Superior temporal gyrus (tissue), 1 donor: ENCODE data around the gene CCT6A.
A peak's percentile ranks its signal among the peaks of the same experiment; 100 is the strongest.
"Not testable (repeated sequence)": the region's sequence is repeated elsewhere in the genome, so short reads cannot be mapped to it uniquely, and the experiment has no call there.

ENCODE experiments used
- DNase-seq: peaks from one replicate; pipeline ENCODE4 v3.0.0-alpha.2; 2016; ENCODE audit errors: extremely low spot score

Gene CCT6A

DNA sequence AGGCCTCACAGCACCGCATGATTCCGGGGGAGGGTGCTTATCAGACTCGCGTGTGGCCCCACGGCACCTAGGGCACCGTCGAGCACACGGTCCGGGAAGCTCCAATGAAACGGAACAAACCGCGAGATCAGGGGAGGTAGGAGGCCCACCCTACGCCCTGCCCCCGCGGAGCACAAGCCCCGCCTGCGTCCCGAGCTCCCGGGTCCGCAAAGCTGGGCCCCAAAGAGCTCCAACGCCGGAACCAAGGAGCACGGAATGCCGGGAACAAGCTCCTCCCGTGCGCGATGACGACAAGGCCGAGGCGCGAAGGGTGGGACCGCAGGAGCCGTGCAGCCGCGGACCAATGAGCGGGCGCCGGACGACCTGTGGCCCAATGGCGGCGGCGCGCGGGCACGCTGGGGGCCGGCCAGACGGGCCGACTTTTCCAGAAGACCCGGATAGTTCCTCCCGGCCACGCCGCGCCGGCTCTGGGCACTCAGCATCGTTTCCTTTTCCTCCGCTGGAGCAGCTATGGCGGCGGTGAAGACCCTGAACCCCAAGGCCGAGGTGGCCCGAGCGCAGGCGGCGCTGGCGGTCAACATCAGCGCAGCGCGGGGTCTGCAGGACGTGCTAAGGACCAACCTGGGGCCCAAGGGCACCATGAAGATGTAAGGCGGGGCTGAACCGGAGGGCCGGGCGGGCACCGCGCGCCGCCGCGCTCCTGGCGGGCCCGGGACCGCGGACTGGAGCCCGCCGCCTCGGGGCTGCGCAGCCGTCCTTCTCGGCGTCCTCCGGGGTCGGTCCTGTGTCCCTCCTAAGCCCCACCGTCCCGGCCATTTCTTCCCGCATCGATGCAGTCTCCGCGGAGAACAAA lies at the start of gene CCT6A, which contains the start of gene PSPH:
Gene CCT6A (plus strand): TSS at position 427 of the 853 bp plus-strand sequence. CDS start 84 bp downstream, at position 511.
Gene PSPH (minus strand): TSS at position 106 of the 853 bp plus-strand sequence. CDS start 30,232 bp downstream, outside the sequence.
- peak; percentile 99 for DNase-seq

GRCh38 chr7:56003749-56004148 lies 47.8 kb upstream of the CCT6A start:
- DNase-seq: no peak

DNA sequence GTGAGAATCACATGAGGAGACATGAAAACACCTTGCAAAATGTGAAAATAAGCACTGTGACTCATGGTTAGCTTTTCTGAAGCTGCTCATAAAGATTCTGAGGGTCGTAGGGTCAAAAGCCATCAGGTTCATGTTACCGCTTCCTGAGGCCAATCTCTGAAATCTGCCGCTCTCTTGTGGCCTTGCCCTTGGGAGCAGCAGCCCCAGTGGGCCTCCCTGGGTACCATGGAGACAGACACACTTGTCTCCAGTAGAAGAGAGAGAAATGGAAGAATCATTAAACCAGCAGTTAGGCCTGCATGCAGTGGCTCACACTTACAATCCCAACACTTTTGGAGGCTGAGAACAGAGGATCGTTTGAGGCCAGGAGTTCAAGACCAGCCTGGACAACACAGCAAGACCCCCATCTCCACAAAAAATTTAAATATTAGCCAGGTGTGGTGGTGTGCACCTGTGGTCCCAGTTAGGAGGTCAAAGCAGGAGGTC lies 44.4 kb upstream of the CCT6A start:
- no peak for DNase-seq

DNA sequence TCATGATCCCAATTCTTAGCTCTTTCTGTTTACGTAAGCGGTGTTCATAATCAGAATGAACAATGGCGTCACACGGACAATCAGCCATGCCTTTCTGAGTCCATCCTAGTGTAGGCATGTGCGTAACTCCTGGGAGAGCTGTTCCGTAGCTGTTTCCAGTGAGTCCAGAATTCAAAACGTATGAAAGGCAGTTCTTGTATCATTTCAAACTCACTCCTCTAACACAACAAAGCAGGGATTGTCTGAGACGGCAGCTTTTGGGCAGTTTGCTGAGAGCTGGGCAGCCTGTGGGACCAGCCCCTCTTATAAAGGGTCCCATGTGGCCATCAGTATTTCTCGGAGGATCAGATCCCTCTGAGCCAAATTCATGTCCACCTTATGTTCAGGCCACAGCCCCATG lies 43.7 kb upstream of the CCT6A start:
- peak; percentile 76 for DNase-seq

DNA sequence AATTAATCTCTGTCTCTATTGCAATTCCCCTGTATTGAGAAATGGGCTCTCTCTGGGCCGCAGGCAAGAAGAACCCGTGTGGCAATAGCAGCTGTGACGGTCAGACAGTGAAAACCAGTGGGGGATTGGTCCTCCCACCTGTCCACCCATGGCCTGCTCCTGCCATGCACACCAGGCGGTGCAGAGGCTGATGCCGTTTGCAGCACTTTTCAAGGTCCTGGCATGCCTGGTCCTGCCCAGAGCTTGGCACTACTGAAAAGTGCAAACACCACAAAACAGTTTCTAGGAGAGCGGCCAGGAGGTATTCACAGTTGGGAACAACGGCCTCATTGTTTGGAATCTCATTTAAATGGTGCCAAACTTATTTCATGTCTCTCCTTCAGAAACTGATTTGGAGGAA lies 41.9 kb upstream of the CCT6A start:
- peak; percentile 95 for DNase-seq

GRCh38 chr7:56017015-56017414 lies 34.5 kb upstream of the CCT6A start:
- not testable (repeated sequence) for DNase-seq

DNA sequence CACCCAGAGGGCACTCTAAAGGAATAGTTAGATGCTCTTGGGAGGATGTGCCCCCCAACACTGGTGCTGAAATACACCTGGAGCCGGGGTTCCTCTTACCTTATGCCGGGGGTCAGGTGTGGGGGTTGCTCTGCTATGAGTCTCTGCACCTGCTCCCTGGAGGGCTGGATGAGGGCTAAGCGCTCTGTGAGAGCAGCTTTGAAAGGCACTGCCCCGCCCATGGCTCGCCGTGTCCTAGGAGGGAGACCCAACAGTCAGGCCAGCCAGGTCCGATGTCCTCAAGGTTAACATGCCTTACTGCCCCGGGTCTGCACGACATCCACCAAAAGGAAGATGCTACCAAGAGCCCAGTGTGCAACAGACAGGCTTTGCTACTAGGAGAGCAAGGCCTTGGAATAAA lies 32.1 kb upstream of the CCT6A start:
- no peak for DNase-seq

DNA sequence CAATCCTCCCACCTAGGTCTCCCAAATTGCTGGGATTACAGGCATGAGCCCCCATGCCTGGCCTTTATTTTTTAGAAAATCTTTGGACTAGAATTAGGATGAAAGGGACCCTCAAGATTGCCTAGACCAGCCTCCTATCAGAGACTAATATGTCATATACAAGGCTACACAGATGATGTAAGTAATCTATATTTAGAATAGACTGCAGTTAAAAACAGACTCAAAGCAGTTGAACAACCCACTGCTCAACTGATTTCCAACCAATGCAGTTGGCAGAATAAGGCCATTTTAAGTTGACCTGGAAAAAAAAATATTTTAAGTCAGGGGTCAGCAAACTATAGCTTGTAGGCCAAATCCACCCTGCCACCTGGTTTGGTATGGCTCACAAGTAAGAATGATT lies 28.1 kb upstream of the CCT6A start:
- no peak for DNase-seq

DNA sequence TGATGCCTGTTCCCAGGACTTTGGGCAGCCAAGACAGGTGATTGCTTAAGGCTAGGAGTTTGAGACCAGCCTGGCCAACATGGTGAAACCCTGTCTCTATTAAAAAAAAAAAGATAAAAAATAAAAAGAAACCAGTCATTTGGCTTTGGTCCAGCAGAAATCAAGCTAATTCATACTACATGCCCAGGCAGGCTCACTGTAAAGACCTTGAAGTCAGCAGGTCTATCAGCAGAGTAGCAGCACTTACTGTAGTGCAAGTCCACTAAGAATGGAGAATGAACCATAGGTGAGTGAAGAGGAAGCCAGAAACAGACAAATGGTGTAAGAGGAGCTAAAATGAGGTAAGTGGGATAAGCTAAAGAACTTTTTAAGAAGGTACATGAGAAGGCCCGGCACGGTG lies 25.0 kb upstream of the CCT6A start:
- no peak for DNase-seq

DNA sequence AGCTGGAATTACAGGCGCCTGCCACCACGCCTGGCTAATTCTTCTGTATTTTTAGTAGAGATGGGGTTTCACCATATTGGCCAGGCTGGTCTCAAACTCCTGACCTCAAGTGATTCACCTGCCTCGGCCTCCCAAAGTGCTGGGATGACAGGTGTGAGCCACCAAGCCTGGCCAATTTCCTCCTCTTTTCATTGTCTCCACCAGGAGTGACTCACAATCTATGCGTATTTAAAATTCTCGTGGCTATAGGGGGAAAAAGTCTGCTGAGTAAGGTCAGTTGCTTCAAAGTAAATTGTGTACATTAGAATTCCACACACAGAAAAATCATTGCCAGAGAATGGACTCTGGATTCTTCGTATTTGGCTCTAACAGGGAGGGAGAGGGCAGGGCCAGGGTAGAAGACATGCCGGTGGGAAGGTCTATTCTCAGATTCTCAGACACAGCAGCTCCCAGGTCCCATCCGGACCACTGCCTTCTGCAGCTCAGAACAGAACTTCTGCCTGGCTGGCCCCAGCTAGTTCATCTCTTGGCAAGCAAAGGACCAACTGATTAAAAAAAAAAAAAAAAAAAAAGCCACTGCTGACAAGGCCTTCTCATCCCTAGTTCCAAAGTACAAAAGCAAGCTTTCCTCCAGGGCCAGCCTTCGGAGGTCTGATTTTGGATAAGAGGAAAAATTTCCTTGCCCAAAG lies 22.5 kb upstream of the CCT6A start:
- no peak for DNase-seq

- no peak for DNase-seq
These were observed 21.2 kb upstream of the CCT6A start for GRCh38 chr7:56030340-56030739.

GRCh38 chr7:56031556-56031955 lies 20.0 kb upstream of the CCT6A start:
- not testable (repeated sequence) for DNase-seq

DNA sequence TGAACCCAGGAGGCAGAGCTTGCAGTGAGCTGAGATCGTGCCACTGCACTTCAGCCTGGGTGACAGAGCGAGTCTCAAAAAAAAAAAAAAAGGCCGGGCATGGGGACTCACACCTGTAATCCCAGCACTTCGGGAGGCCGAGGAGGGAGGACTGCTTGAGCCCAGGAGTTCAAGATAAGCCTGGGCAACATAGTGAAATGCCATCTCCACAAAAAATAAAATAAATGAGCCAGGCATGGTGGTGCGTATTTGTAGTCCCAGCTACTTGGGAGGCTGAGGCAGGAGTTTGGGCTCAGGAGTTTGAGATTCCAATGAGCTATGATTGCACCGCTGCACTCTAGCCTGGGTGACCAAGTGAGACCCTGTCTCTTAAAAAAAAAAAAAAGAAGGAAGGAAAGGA lies 19.0 kb upstream of the CCT6A start:
- DNase-seq: not testable (repeated sequence)

DNA sequence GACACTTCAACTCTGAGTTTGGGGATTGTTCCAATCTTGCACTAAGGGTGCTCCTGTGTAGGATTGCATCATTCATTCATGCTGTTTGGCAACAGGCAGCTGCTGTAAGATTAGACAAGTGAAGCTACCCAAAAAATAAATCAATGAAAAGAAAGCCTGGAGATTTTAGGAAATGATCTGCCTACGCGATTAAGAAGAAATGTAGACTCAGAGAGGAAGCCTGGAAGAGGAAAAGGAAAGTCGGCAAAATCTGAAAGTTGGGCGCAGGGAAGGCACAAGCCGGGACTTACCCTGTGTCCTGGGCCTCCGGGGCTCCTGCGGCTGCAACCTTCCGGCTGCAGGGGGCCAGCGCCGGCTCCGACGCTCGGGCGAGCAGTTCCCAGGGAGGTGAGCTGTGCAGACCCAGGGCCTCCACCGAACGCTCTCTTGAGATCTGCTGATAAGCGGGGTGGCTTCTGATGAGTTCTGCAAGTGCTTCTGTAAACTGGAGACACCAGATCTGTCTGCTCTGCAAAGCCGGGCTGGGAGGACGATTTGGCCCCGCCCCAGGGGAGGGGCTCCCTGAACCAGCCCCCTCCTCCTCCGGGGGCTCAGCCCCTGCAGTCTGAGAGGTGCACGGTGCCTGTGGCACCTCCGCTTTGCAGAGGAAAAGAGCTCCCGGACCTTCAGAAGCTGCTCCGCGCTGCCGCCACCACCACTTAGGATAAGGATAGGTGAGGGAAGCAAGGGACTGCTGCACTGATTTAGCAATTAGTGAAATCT lies 17.7 kb upstream of the CCT6A start:
- peak; percentile 54 for DNase-seq

DNA sequence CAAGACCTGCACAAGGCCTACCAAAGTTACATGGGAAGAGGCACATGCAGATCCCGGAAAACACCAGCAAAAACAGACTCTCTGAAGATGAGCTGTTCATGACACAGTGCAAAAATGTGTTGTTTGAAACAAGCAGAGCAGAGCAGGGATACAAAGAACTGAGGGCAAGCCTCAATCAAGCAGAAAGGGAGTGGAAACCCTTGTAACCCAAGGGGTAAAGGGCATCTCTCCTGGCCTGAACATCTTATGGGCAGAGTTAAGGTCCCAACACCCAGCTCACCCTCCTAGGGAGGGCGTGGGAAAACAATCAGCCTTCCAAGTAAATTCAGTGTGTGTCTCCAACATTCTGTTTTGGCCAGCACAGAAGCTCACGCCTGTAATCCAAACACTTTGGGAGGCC lies 10.8 kb upstream of the CCT6A start:
- DNase-seq: no peak

DNA sequence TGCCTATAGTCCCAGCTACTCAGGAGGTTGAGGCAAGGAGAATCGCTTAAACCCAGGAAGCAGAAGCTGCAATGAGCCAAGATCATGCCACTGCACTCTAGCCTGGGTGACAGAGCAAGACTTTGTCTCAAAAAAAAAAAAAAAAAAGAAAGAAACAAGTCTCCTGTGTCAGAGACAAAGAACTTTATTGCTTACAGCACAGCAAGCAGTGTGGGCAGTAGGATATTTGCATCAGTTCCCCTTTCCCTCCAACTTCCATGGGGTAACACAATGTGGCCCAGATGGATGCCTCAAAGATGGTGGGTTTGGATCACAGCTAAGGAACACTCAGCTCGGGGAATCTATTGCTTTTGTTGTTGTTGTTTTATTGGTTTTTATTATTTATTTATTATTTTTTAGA lies 5.8 kb upstream of the CCT6A start:
- not testable (repeated sequence) for DNase-seq

DNA sequence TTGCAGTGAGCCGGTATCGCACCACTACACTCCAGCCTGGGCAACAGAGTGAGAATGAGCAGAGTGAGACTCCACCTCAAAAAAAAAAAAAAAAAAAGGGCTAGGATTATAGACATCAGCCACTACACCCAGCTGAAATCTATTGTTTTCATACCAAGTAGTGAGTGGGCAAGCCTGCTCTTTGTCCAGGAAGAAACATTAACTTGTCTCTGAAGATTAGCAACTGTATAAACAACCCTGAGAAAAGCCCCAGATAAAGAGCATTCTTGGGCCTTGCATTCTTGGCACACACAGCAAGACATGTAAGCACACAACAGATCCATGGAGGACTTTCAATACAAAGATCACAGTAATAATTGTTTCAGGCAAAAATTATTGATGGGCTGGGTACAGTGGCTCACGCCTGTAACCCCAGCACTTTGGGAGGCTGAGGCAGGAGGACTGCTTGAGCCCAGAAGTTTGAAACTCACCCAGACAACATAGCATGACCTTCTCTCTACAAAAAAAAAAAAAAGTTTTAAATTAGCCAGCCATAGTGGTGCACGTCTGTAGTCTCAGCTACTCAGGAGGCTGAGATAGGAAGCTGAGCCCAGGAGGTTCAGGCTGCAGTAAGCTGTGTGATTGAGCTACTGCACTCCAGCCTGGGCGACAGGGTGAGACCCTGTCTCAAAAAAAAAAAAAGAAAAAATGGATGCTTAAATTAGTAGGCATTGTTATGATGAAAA lies 4.7 kb upstream of the CCT6A start:
- no peak for DNase-seq

- DNase-seq: not testable (repeated sequence)
These were observed 4.0 kb upstream of the CCT6A start for GRCh38 chr7:56047446-56048116.

GRCh38 chr7:56048245-56048644 lies 3.3 kb upstream of the CCT6A start:
- no peak for DNase-seq

GRCh38 chr7:56048763-56049162 lies 2.8 kb upstream of the CCT6A start:
- not testable (repeated sequence) for DNase-seq

DNA sequence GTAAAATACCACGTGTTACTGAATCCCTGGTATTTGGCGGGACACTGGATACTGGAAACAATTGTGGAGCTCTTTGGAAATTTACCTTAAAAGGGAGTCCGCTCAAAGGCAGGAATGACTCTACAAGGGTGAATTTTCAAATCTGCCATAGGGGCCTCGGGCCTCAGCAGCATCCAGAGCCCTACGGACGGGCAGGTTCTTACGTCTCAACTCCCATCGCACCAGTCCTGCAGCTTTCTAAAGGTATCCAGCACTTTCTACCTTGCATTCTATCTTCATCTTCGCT lies 569 bp upstream of the CCT6A start:
- no peak for DNase-seq
